Cardiac muscle cell (in vitro differentiated cells and primary cell): Measurements from ENCODE around the gene PITPNB. TPM values are rescaled to one million over a fixed set of nuclear protein-coding genes. Genes with fewer than 3 reads are reported as not detected.

Experiments used
- DNase-seq, 2 donors: peaks; one replicate each; pipeline versions ENCODE4 v3.0.0 to v3.0.0-alpha.2; 2010 to 2017; ENCODE audit warnings: low read depth in 1 of 2, low spot score in 1 of 2
- H3K27ac ChIP-seq: fragments of 200-600 bp; sonication (generic); 2 replicates; pipeline ENCODE4 v1.5.1; 2016
- H3K27me3 ChIP-seq: fragments of 200-600 bp; sonication (generic); 2 replicates; pipeline ENCODE4 v1.6.0; 2016; ENCODE audit warnings: control low read depth
- H3K36me3 ChIP-seq: fragments of 200-600 bp; sonication (generic); 2 replicates; pipeline ENCODE4 v1.5.1; 2016; ENCODE audit warnings: control low read depth
- H3K4me1 ChIP-seq: fragments of 200-600 bp; sonication (generic); 2 replicates; pipeline ENCODE4 v1.8.1; 2017; ENCODE audit warnings: low read depth, mild to moderate bottlenecking, mixed run types
- H3K4me3 ChIP-seq: fragments of 200-600 bp; sonication (generic); 2 replicates; pipeline ENCODE4 v1.5.1; 2016; ENCODE audit warnings: mild to moderate bottlenecking
- H3K9me3 ChIP-seq: fragments of 200-600 bp; sonication (generic); 2 replicates; pipeline ENCODE4 v1.5.1; 2017; ENCODE audit warnings: low read depth, mild to moderate bottlenecking, control low read depth
- CTCF ChIP-seq: IDR thresholded peaks from 2 replicates; pipeline ENCODE4 v1.5.1; 2012; ENCODE audit warnings: low read depth, mild to moderate bottlenecking, low read length
- polyA plus RNA-seq: library from polyadenylated mRNA; unstranded; fragments of >200 nt; fragmentation: Nextera tagmentation; extraction: Ambion mirVana; gene quantifications from 2 replicates; pipeline ENCODE4 v1.2.1, GENCODE V29; 2016
- total RNA-seq: library from RNA; depleted of rRNA; stranded (reverse); fragments of >200 nt; gene quantifications from 2 replicates; pipeline ENCODE4 v1.2.3, GENCODE V29; 2016

Gene PITPNB
- 50.1 and 73.2 TPM in 2 replicates for total RNA-seq
- polyA plus RNA-seq, result 131 and 194 TPM in 2 replicates

GRCh38 chr22:27919222-27919941, at the start of gene PITPNB:
TSS of gene PITPNB (minus strand) at chr22:27919256. CDS start at chr22:27919191, 65 bp downstream.
- Histone ChIP-seq H3K4me3 (peak within 1 kb of the TSS; percentile 83), H3K36me3 (peaks cover 4% of the 10 kb centered on the region), H3K27me3 (no peaks in the 10 kb centered on the region), H3K27ac (peak within 1 kb of the TSS; percentile 94), H3K4me1 (peaks cover 42% of the 10 kb centered on the region), H3K9me3 (no peaks in the 10 kb centered on the region)
- no peak for TF ChIP-seq CTCF
- peak; percentile 99 for DNase-seq

GRCh38 chr22:27966168-27967064, 47.4 kb upstream of the PITPNB start:
- TF ChIP-seq CTCF, result no peak
- Histone ChIP-seq H3K36me3 (no peaks in the 10 kb centered on the region), H3K4me3 (no peak overlapping the region), H3K4me1 (peaks cover 12% of the 10 kb centered on the region), H3K27ac (no peak overlapping the region), H3K9me3 (no peaks in the 10 kb centered on the region), H3K27me3 (no peaks in the 10 kb centered on the region)
- DNase-seq, result no peak

- Histone ChIP-seq H3K27ac (peak overlapping the region; percentile 42), H3K4me1 (peaks cover 29% of the 10 kb centered on the region), H3K36me3 (no peaks in the 10 kb centered on the region), H3K4me3 (no peak overlapping the region), H3K9me3 (no peaks in the 10 kb centered on the region), H3K27me3 (no peaks in the 10 kb centered on the region)
- TF ChIP-seq CTCF, result no peak
- DNase-seq, result peak in 1 of 2 donors; percentile 32
These were observed 43.4 kb upstream of the PITPNB start for GRCh38 chr22:27962268-27963044.

GRCh38 chr22:27961680-27962079, 42.6 kb upstream of the PITPNB start:
- no peaks in the 10 kb centered on the region for H3K27me3 ChIP-seq
- peaks cover 29% of the 10 kb centered on the region for H3K4me1 ChIP-seq
- H3K9me3 ChIP-seq, result no peaks in the 10 kb centered on the region
- H3K4me3 ChIP-seq, result no peak overlapping the region
- no peak for DNase-seq
- no peak for TF ChIP-seq CTCF
- H3K27ac ChIP-seq, result no peak overlapping the region
- no peaks in the 10 kb centered on the region for H3K36me3 ChIP-seq

GRCh38 chr22:27961182-27961581, 42.1 kb upstream of the PITPNB start:
- no peak for TF ChIP-seq CTCF
- DNase-seq, result no peak
- H3K9me3 ChIP-seq, result no peaks in the 10 kb centered on the region

More at GRCh38 chr22:27961182-27961581, 42.1 kb upstream of the PITPNB start:
- Histone ChIP-seq H3K27ac (peak overlapping the region; percentile 90), H3K4me3 (no peak overlapping the region), H3K4me1 (peaks cover 29% of the 10 kb centered on the region), H3K27me3 (no peaks in the 10 kb centered on the region), H3K36me3 (no peaks in the 10 kb centered on the region)
